Measurements from ENCODE around the gene DUSP16.

The DUSP16 gene

GRCh38 chr12:12521888-12522287, 40.8 kb downstream of the DUSP16 start:
- TF ChIP-seq CTCF (IDR thresholded peaks at IDR 0.05; ENCODE audit: low read depth, low read length, missing control alignments): no peak
- DNase-seq (ENCODE audit: low read depth): no peak
- H3K4me3 ChIP-seq (ENCODE audit: low read depth, low read length): no peak overlapping the region

GRCh38 chr12:12521044-12521485, 41.6 kb downstream of the DUSP16 start:
- no peak overlapping the region for H3K4me3 ChIP-seq (ENCODE audit: low read depth, low read length)
- DNase-seq (ENCODE audit: low read depth): no peak
- no peak for TF ChIP-seq CTCF (IDR thresholded peaks at IDR 0.05; ENCODE audit: low read depth, low read length, missing control alignments)

GRCh38 chr12:12520273-12520672, 42.4 kb downstream of the DUSP16 start:
- no peak for DNase-seq (ENCODE audit: low read depth)
- no peak for TF ChIP-seq CTCF (IDR thresholded peaks at IDR 0.05; ENCODE audit: low read depth, low read length, missing control alignments)
- no peak overlapping the region for H3K4me3 ChIP-seq (ENCODE audit: low read depth, low read length)

GRCh38 chr12:12519354-12519998, 43.2 kb downstream of the DUSP16 start:
- DNase-seq (ENCODE audit: low read depth): no peak
- TF ChIP-seq CTCF (IDR thresholded peaks at IDR 0.05; ENCODE audit: low read depth, low read length, missing control alignments): no peak
- no peak overlapping the region for H3K4me3 ChIP-seq (ENCODE audit: low read depth, low read length)

- no peak for DNase-seq (ENCODE audit: low read depth)
- no peak for TF ChIP-seq CTCF (IDR thresholded peaks at IDR 0.05; ENCODE audit: low read depth, low read length, missing control alignments)
- H3K4me3 ChIP-seq (ENCODE audit: low read depth, low read length): no peak overlapping the region
Measured at GRCh38 chr12:12518919-12519318, 43.7 kb downstream of the DUSP16 start.

- no peak for TF ChIP-seq CTCF (IDR thresholded peaks at IDR 0.05; ENCODE audit: low read depth, low read length, missing control alignments)
- H3K4me3 ChIP-seq (ENCODE audit: low read depth, low read length): no peak overlapping the region
- no peak for DNase-seq (ENCODE audit: low read depth)
Measured at GRCh38 chr12:12518464-12518845, 44.2 kb downstream of the DUSP16 start.

DNA sequence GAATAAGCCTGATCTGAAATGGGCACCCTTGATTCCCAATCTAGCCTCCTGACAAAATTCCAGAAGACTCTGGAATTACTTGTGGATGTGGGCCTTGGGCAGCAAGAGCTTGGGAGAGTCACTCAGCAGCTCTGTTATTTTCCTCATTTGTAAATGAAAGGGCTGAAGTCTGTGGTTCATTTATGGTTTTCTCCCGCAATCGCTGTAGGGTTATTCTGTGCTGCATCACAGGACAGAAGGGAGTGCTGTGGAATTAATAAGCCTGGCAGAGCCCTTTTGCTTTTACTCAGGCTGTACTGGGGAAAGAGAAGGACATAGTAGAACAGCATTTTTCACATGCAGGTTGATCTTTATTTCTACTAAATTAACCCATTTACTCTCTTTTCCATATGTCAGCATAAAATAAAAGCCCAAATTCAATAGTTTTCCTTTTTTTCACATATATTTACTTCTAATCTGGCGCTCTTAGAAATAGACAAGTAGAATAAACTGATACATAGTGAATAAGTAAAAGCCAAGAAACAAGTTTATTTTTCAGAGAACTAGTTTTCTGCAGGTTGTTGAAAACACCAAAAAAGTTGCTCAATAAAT, 49.2 kb downstream of the DUSP16 start:
- DNase-seq (ENCODE audit: low read depth): no peak
- H3K4me3 ChIP-seq (ENCODE audit: low read depth, low read length): no peak overlapping the region
- no peak for TF ChIP-seq CTCF (IDR thresholded peaks at IDR 0.05; ENCODE audit: low read depth, low read length, missing control alignments)

Data from GM12864 (cell line).